CD4-positive, alpha-beta T cell treated with Interleukin-17A for 4 hours (primary cell): ENCODE measurements around the gene KCNN3.

ENCODE experiments used
- DNase-seq: peaks from one replicate; pipeline ENCODE4 v3.0.0-alpha.2; 2020; ENCODE audit warnings: mixed read lengths

Gene KCNN3

GRCh38 chr1:154879038-154879421 is 8.9 kb upstream of the KCNN3 start:
- no peak for DNase-seq

- peak; percentile 80 for DNase-seq
These were observed 8.4 kb upstream of the KCNN3 start for GRCh38 chr1:154878371-154879037.

- no peak for DNase-seq
These were observed 7.4 kb upstream of the KCNN3 start for GRCh38 chr1:154877370-154877974.

GRCh38 chr1:154876842-154877369 is 6.8 kb upstream of the KCNN3 start:
- DNase-seq = no peak

- no peak for DNase-seq
These were observed 4.4 kb upstream of the KCNN3 start for GRCh38 chr1:154874465-154874864.

- no peak for DNase-seq
These were observed 3.4 kb upstream of the KCNN3 start for GRCh38 chr1:154873321-154873950.

- no peak for DNase-seq
These were observed 1.3 kb upstream of the KCNN3 start for GRCh38 chr1:154871374-154871773.

- no peak for DNase-seq
These were observed 653 bp upstream of the KCNN3 start for GRCh38 chr1:154870734-154871133.

- DNase-seq = no peak
These were observed 548 bp downstream of the KCNN3 start for GRCh38 chr1:154869351-154870114.

GRCh38 chr1:154867841-154868605 is 2.1 kb downstream of the KCNN3 start:
- DNase-seq = no peak

GRCh38 chr1:154867064-154867825 is 2.8 kb downstream of the KCNN3 start:
- DNase-seq = no peak

- DNase-seq = no peak
These were observed 3.6 kb downstream of the KCNN3 start for GRCh38 chr1:154866257-154867063.

- DNase-seq = no peak
These were observed 4.4 kb downstream of the KCNN3 start for GRCh38 chr1:154865442-154866256.

GRCh38 chr1:154864189-154864975 is 5.7 kb downstream of the KCNN3 start:
- no peak for DNase-seq

GRCh38 chr1:154863315-154864174 is 6.5 kb downstream of the KCNN3 start:
- peak; percentile 40 for DNase-seq

GRCh38 chr1:154862907-154863306 is 7.2 kb downstream of the KCNN3 start:
- no peak for DNase-seq

- no peak for DNase-seq
These were observed 8.4 kb downstream of the KCNN3 start for GRCh38 chr1:154861607-154862094.
